ENCODE data around the gene FBXO34.

FBXO34 gene

DNA sequence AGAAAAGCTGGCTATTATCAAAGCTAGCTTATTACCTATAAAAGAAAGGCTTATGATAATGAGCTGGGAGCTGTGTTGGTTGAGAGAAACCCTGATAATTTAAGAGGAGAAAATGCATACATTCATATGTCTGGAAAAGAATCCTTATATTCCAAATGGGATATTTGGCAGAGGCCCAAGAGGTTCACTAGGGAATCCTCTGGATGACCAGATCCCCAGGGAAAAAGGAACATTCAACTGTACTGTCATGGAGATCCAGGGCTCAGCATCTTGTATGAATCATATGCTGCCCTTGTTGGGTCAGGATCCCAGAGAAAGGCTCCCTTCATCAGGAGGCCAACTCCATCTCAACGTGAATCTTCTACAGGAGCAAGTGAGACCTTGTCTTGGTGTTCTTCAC, 16.6 kb upstream of the FBXO34 start:
- TF ChIP-seq, protein P1, sequence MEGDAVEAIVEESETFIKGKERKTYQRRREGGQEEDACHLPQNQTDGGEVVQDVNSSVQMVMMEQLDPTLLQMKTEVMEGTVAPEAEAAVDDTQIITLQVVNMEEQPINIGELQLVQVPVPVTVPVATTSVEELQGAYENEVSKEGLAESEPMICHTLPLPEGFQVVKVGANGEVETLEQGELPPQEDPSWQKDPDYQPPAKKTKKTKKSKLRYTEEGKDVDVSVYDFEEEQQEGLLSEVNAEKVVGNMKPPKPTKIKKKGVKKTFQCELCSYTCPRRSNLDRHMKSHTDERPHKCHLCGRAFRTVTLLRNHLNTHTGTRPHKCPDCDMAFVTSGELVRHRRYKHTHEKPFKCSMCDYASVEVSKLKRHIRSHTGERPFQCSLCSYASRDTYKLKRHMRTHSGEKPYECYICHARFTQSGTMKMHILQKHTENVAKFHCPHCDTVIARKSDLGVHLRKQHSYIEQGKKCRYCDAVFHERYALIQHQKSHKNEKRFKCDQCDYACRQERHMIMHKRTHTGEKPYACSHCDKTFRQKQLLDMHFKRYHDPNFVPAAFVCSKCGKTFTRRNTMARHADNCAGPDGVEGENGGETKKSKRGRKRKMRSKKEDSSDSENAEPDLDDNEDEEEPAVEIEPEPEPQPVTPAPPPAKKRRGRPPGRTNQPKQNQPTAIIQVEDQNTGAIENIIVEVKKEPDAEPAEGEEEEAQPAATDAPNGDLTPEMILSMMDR (IDR thresholded peaks at IDR 0.05), result no peak
- no peak overlapping the region for H3K4me3 ChIP-seq (ENCODE audit: low read depth in 1 of 2, low read length in 1 of 2)
- no peaks in the 10 kb centered on the region for H3K36me3 ChIP-seq
- H3K4me1 ChIP-seq (ENCODE audit: control insufficient read depth in 1 of 2, insufficient read depth in 1 of 2, low read depth in 1 of 2, low read length in 1 of 2), result no peaks in the 10 kb centered on the region
- no peaks in the 10 kb centered on the region for H3K9me3 ChIP-seq
- peaks cover 19% of the 10 kb centered on the region for H3K27me3 ChIP-seq
- H3K27ac ChIP-seq, result no peak overlapping the region

DNA sequence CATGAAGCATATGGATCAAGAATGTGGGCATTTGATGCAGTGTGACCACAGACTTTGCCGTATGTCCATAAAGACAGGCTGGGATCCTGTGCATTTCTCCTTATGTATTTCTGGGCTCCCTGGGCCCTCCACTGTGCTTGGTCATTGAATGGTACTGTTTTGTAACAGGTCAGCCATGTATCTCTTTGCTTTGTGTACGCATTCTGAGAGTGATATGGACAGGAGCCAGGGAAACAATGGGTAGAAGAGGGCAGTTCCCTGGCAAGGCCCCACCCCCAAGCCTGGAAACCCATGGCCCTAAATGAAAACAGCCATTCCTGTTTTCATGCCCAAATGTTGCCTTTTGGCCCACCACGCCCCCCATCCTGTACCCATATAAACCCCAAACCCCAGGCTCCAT, 15.2 kb upstream of the FBXO34 start:
- Histone ChIP-seq H3K27ac (no peak overlapping the region), H3K36me3 (no peaks in the 10 kb centered on the region), H3K4me1 (ENCODE audit: control insufficient read depth in 1 of 2, insufficient read depth in 1 of 2, low read depth in 1 of 2, low read length in 1 of 2) (no peaks in the 10 kb centered on the region), H3K9me3 (no peaks in the 10 kb centered on the region), H3K4me3 (ENCODE audit: low read depth in 1 of 2, low read length in 1 of 2) (no peak overlapping the region), H3K27me3 (peaks cover 17% of the 10 kb centered on the region)
- TF ChIP-seq, protein P1 (IDR thresholded peaks at IDR 0.05), result no peak

DNA sequence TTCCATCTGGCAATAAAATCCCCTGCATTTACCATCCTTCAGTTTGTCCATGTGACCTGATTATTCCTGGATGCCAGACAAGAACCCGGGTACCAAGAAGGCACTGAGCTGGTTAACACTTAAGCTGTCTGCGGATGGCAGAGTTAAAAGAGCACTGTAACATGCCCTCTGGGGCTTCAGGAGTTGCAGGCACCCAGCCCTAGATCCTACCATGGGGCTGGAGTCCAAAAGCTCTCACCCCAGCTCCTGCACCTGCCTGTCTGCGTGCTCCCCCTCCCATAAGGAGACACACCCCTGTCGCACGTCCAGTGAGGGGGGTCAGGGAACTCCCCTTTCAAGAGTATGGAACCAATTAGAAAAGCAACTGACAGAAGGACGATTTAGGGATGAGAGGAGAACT, 14.6 kb upstream of the FBXO34 start:
- Histone ChIP-seq H3K27ac (no peak overlapping the region), H3K9me3 (no peaks in the 10 kb centered on the region), H3K36me3 (no peaks in the 10 kb centered on the region), H3K4me3 (ENCODE audit: low read depth in 1 of 2, low read length in 1 of 2) (no peak overlapping the region), H3K4me1 (ENCODE audit: control insufficient read depth in 1 of 2, insufficient read depth in 1 of 2, low read depth in 1 of 2, low read length in 1 of 2) (no peaks in the 10 kb centered on the region), H3K27me3 (peaks cover 17% of the 10 kb centered on the region)
- TF ChIP-seq, protein P1 (IDR thresholded peaks at IDR 0.05), result no peak

DNA sequence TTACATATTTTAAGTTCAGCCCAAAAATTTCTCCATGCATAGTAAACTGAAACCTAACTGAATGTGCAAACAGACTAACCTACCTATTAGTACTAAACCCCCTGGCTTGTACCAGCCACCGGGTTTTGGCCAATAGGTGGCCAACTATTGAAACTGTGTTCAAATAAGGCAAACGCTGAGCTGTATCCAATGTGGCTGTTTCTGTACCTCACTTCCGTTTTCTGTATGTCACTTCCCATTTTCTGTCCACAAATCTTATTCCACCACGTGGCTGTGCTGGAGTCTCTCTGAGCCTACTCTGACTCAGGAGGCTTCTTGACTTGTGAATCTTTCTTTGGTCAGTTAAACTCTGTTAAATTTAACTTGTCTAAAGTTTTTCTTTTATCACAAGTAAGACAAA, 6.0 kb upstream of the FBXO34 start:
- Histone ChIP-seq H3K9me3 (no peaks in the 10 kb centered on the region), H3K4me3 (ENCODE audit: low read depth in 1 of 2, low read length in 1 of 2) (no peak overlapping the region), H3K27ac (peak overlapping the region; percentile 59), H3K36me3 (no peaks in the 10 kb centered on the region), H3K27me3 (no peaks in the 10 kb centered on the region), H3K4me1 (ENCODE audit: control insufficient read depth in 1 of 2, insufficient read depth in 1 of 2, low read depth in 1 of 2, low read length in 1 of 2) (no peaks in the 10 kb centered on the region)
- TF ChIP-seq, protein P1 (IDR thresholded peaks at IDR 0.05), result peak; percentile 46

DNA sequence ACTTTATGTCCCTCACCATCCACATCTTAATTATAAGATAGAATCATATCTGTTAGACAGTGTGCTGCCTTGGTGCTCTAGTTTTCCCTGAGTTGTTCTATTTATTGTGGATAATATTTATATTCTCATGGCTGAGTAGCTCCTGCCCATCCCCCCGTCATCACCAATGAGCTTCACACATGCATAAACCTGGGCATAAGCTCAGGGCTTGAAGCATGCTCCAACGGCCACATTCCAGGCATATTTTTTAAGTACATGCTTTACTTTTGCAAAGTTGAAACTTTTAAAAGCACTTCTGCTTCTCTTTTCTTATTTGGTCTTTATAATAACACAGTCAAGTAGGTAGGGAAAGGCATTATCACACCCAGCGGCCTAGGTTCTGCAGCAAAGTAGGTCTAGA, 3.4 kb upstream of the FBXO34 start:
- TF ChIP-seq, protein P1 (IDR thresholded peaks at IDR 0.05), result no peak
- peaks cover 11 to 12% of the 10 kb centered on the region in 2 experiments for H3K4me1 ChIP-seq (ENCODE audit: control insufficient read depth in 1 of 2, insufficient read depth in 1 of 2, low read depth in 1 of 2, low read length in 1 of 2)
- H3K36me3 ChIP-seq, result no peaks in the 10 kb centered on the region
- H3K27me3 ChIP-seq, result no peaks in the 10 kb centered on the region
- no peaks in the 10 kb centered on the region for H3K9me3 ChIP-seq
- H3K27ac ChIP-seq, result no peak overlapping the region
- H3K4me3 ChIP-seq (ENCODE audit: low read depth in 1 of 2, low read length in 1 of 2), result no peak overlapping the region

All from neutrophil (primary cell).